ENCODE data around the gene SMAD3. TPM values are rescaled to one million over a fixed set of nuclear protein-coding genes. Genes with fewer than 3 reads are reported as not detected.

The SMAD3 gene
- total and polyA plus RNA-seq, 4 donors, result 15.9 to 33.3 (median 24.9) TPM

GRCh38 chr15:67094001-67094826, 28.8 kb downstream of the SMAD3 start:
- no peak overlapping the region for H3K4me3 ChIP-seq (ENCODE audit: low read depth, low read length)
- H3K4me1 ChIP-seq (ENCODE audit: control insufficient read depth, insufficient read depth, low read length), result peaks cover 46% of the 10 kb centered on the region
- no peaks in the 10 kb centered on the region for H3K9me3 ChIP-seq (ENCODE audit: control insufficient read depth, insufficient read depth, low read length)
- WGBS (ENCODE audit: insufficient coverage), result 86% methylated on average over 10 of the region's 15 CpGs
- no peaks in the 10 kb centered on the region for H3K27me3 ChIP-seq (ENCODE audit: control insufficient read depth, insufficient read depth, low read length)
- peaks cover 9% of the 10 kb centered on the region for H3K36me3 ChIP-seq (ENCODE audit: control insufficient read depth, insufficient read depth, low read length)
- no peak overlapping the region for H3K27ac ChIP-seq (ENCODE audit: low read depth, low read length)
- no peak for DNase-seq (ENCODE audit: low read depth in 4 of 6, low spot score in 6 of 6)

GRCh38 chr15:67095912-67096311, 30.5 kb downstream of the SMAD3 start:
- no peaks in the 10 kb centered on the region for H3K9me3 ChIP-seq (ENCODE audit: control insufficient read depth, insufficient read depth, low read length)
- DNase-seq (ENCODE audit: low read depth in 4 of 6, low spot score in 6 of 6), result no peak
- peaks cover 32% of the 10 kb centered on the region for H3K4me1 ChIP-seq (ENCODE audit: control insufficient read depth, insufficient read depth, low read length)
- H3K27ac ChIP-seq (ENCODE audit: low read depth, low read length), result no peak overlapping the region
- WGBS (ENCODE audit: insufficient coverage), result no CpG with 5 or more reads among the region's 7 CpGs
- H3K4me3 ChIP-seq (ENCODE audit: low read depth, low read length), result no peak overlapping the region
- H3K36me3 ChIP-seq (ENCODE audit: control insufficient read depth, insufficient read depth, low read length), result peaks cover 9% of the 10 kb centered on the region
- H3K27me3 ChIP-seq (ENCODE audit: control insufficient read depth, insufficient read depth, low read length), result no peaks in the 10 kb centered on the region

DNA sequence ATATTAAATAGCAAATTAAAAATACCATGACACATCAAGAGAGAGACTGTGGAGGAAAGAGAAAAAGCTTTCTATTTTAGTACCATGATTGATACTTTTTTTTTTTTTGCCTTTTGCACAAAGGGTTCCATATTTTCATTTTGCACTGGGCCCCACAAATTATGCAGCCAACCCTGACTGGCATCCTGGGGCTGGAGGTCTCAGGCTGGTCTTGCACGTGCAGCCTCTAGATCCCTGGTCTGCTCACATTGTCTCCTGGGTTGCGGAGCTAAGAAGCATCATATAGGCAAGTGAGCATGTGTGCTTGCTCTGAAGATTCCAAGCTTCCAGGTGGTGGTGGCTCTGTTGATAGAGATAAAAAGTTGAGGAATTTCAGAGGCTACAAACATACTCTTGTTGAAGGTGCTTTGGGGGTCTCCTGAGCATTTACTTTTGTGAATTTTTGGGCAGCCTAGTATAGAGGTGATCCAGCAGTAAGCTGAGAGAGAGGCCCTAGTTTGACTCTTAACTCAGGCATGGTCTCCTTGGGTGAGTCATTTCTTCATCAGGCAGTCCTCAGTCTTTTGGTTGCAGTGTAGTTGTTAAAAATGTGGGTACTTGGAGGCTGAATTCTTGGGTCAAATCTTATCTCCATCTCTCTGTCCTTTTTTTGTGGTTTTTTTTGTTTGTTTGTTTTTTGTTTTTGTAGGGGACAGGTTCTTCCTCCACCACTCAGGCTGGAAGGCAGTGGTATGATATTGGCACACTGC, 31.3 kb downstream of the SMAD3 start:
- no peak for DNase-seq (ENCODE audit: low read depth in 4 of 6, low spot score in 6 of 6)
- H3K4me3 ChIP-seq (ENCODE audit: low read depth, low read length), result no peak overlapping the region
- H3K9me3 ChIP-seq (ENCODE audit: control insufficient read depth, insufficient read depth, low read length), result no peaks in the 10 kb centered on the region
- H3K36me3 ChIP-seq (ENCODE audit: control insufficient read depth, insufficient read depth, low read length), result peaks cover 9% of the 10 kb centered on the region
- no peaks in the 10 kb centered on the region for H3K27me3 ChIP-seq (ENCODE audit: control insufficient read depth, insufficient read depth, low read length)
- peaks cover 28% of the 10 kb centered on the region for H3K4me1 ChIP-seq (ENCODE audit: control insufficient read depth, insufficient read depth, low read length)
- 89% methylated on average over 2 of the region's 2 CpGs for WGBS (ENCODE audit: insufficient coverage)
- H3K27ac ChIP-seq (ENCODE audit: low read depth, low read length), result no peak overlapping the region

DNA sequence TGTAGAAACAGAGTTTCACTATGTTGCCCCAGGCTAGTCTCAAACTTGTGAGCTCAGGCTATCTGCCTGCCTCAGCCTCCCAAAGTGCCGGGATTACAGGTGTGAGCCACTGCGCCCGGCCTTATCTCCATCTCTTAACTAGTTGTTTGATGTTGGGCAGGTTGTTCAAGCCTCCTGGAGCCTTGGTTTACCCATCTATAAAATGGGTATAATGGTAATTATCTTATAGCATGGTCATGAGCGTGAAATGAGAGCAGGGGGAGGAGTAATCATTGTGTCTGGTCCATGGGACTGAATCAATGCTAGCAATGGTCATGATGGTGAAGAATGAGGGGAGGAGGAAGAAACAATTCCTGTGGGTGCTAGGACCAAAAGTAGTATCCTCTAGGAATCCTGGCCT, 32.0 kb downstream of the SMAD3 start:
- H3K4me1 ChIP-seq (ENCODE audit: control insufficient read depth, insufficient read depth, low read length), result peaks cover 21% of the 10 kb centered on the region
- no peak for DNase-seq (ENCODE audit: low read depth in 4 of 6, low spot score in 6 of 6)
- 93% methylated on average over 1 of the region's 4 CpGs for WGBS (ENCODE audit: insufficient coverage)
- no peaks in the 10 kb centered on the region for H3K9me3 ChIP-seq (ENCODE audit: control insufficient read depth, insufficient read depth, low read length)
- H3K36me3 ChIP-seq (ENCODE audit: control insufficient read depth, insufficient read depth, low read length), result peaks cover 9% of the 10 kb centered on the region
- H3K27ac ChIP-seq (ENCODE audit: low read depth, low read length), result no peak overlapping the region
- no peaks in the 10 kb centered on the region for H3K27me3 ChIP-seq (ENCODE audit: control insufficient read depth, insufficient read depth, low read length)
- H3K4me3 ChIP-seq (ENCODE audit: low read depth, low read length), result no peak overlapping the region

DNA sequence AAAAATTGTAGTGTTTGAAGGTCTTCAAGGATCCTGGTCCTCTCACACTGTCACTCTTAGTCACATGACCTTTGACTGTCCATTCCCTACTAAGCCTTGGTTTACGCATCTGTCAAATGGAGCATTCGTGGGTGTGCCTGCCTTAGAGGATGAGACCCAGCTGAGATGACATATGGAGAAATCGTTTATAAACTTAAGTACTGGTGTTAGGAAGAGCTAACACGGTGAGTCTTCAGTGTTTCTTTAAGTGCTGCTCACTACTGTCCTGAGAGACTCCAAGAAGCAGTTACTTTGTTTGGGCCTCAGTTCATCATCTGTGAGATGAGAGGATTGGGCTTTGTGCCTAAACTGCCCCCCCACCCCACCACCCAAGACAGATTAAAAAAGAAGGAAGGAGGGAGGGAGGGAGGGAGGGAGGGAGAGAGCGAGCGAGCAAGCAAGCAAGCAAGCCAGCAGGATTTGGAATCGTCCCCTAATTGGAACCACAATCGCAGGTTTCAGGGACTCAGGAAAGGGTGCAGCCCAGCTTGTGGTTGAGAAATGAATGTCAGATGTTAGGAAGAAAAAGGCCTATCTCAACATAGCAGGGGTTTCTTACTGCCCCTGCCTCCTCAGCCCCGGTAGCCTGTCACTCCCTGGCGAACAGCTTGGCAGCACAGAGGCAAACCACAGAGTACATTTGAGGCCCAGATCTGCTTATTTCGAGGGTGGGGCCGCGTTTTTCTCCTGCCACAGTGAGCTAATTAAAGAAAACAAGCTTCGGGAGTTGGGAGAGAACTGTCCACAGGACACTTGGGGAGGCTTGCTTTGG, 32.7 kb downstream of the SMAD3 start:
- no peak overlapping the region for H3K4me3 ChIP-seq (ENCODE audit: low read depth, low read length)
- H3K4me1 ChIP-seq (ENCODE audit: control insufficient read depth, insufficient read depth, low read length), result peaks cover 18% of the 10 kb centered on the region
- H3K9me3 ChIP-seq (ENCODE audit: control insufficient read depth, insufficient read depth, low read length), result no peaks in the 10 kb centered on the region
- 29% methylated on average over 8 of the region's 14 CpGs for WGBS (ENCODE audit: insufficient coverage)
- H3K27me3 ChIP-seq (ENCODE audit: control insufficient read depth, insufficient read depth, low read length), result no peaks in the 10 kb centered on the region
- H3K27ac ChIP-seq (ENCODE audit: low read depth, low read length), result peak overlapping the region; percentile 62
- DNase-seq (ENCODE audit: low read depth in 4 of 6, low spot score in 6 of 6), result peak in 1 of 6 donors; percentile 62
- H3K36me3 ChIP-seq (ENCODE audit: control insufficient read depth, insufficient read depth, low read length), result peaks cover 9% of the 10 kb centered on the region

- Histone ChIP-seq H3K27ac (ENCODE audit: low read depth, low read length) (peak overlapping the region; percentile 62), H3K27me3 (ENCODE audit: control insufficient read depth, insufficient read depth, low read length) (no peaks in the 10 kb centered on the region), H3K36me3 (ENCODE audit: control insufficient read depth, insufficient read depth, low read length) (peaks cover 5% of the 10 kb centered on the region), H3K4me3 (ENCODE audit: low read depth, low read length) (no peak overlapping the region), H3K9me3 (ENCODE audit: control insufficient read depth, insufficient read depth, low read length) (no peaks in the 10 kb centered on the region), H3K4me1 (ENCODE audit: control insufficient read depth, insufficient read depth, low read length) (peaks cover 16% of the 10 kb centered on the region)
- WGBS (ENCODE audit: insufficient coverage), result 53% methylated on average over 7 of the region's 8 CpGs
- no peak for DNase-seq (ENCODE audit: low read depth in 4 of 6, low spot score in 6 of 6)
These were observed 33.4 kb downstream of the SMAD3 start for GRCh38 chr15:67098768-67099282.

GRCh38 chr15:67100124-67100791, 34.9 kb downstream of the SMAD3 start:
- Histone ChIP-seq H3K4me1 (ENCODE audit: control insufficient read depth, insufficient read depth, low read length) (peaks cover 24% of the 10 kb centered on the region), H3K4me3 (ENCODE audit: low read depth, low read length) (no peak overlapping the region), H3K9me3 (ENCODE audit: control insufficient read depth, insufficient read depth, low read length) (no peaks in the 10 kb centered on the region), H3K27me3 (ENCODE audit: control insufficient read depth, insufficient read depth, low read length) (no peaks in the 10 kb centered on the region), H3K27ac (ENCODE audit: low read depth, low read length) (no peak overlapping the region), H3K36me3 (ENCODE audit: control insufficient read depth, insufficient read depth, low read length) (peaks cover 2% of the 10 kb centered on the region)
- DNase-seq (ENCODE audit: low read depth in 4 of 6, low spot score in 6 of 6), result no peak
- 100% methylated on average over 1 of the region's 5 CpGs for WGBS (ENCODE audit: insufficient coverage)

GRCh38 chr15:67100801-67101581, 35.6 kb downstream of the SMAD3 start:
- WGBS (ENCODE audit: insufficient coverage), result 100% methylated on average over 1 of the region's 7 CpGs
- Histone ChIP-seq H3K4me1 (ENCODE audit: control insufficient read depth, insufficient read depth, low read length) (peaks cover 31% of the 10 kb centered on the region), H3K27ac (ENCODE audit: low read depth, low read length) (no peak overlapping the region), H3K27me3 (ENCODE audit: control insufficient read depth, insufficient read depth, low read length) (no peaks in the 10 kb centered on the region), H3K36me3 (ENCODE audit: control insufficient read depth, insufficient read depth, low read length) (peaks cover 2% of the 10 kb centered on the region), H3K4me3 (ENCODE audit: low read depth, low read length) (no peak overlapping the region), H3K9me3 (ENCODE audit: control insufficient read depth, insufficient read depth, low read length) (no peaks in the 10 kb centered on the region)
- DNase-seq (ENCODE audit: low read depth in 4 of 6, low spot score in 6 of 6), result no peak

All from spinal cord (tissue), 10 donors.